CD4-positive, alpha-beta T cell treated with Interleukin-6 for 4 hours (primary cell): ENCODE measurements around the gene CDC25B.

Source experiments
- DNase-seq: peaks from one replicate; pipeline ENCODE4 v3.0.0-alpha.2; 2020; ENCODE audit warnings: mixed read lengths

Gene CDC25B

GRCh38 chr20:3795511-3796468 lies at the start of gene CDC25B:
Gene CDC25B (plus strand): TSS chr20:3796310. CDS start chr20:3796532, 222 bp downstream.
- peak; percentile 95 for DNase-seq

- no peak for DNase-seq
Measured at GRCh38 chr20:3747471-3747870, 48.6 kb upstream of the CDC25B start.

DNA sequence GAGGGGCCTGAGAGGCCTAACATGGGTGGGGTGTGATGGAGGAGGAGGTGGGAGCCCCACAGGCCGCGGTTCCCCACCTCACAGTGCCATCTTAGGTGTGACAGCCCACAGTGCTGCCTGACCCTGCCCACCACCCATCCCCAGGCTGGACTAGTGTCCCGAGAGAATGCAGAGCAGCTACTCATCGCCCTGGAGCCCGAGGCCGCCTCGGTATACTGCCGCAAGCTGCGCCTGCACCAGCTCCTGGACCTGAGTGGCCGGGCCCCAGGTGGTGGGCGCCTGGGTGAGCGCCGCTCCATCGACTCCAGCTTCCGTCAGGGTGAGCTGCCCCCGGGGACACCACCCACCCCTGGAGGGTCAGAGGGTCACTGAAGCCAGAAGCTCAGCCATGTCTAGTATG lies 48.0 kb upstream of the CDC25B start:
- DNase-seq: no peak

GRCh38 chr20:3749087-3749688 lies 46.9 kb upstream of the CDC25B start:
- DNase-seq: no peak

DNA sequence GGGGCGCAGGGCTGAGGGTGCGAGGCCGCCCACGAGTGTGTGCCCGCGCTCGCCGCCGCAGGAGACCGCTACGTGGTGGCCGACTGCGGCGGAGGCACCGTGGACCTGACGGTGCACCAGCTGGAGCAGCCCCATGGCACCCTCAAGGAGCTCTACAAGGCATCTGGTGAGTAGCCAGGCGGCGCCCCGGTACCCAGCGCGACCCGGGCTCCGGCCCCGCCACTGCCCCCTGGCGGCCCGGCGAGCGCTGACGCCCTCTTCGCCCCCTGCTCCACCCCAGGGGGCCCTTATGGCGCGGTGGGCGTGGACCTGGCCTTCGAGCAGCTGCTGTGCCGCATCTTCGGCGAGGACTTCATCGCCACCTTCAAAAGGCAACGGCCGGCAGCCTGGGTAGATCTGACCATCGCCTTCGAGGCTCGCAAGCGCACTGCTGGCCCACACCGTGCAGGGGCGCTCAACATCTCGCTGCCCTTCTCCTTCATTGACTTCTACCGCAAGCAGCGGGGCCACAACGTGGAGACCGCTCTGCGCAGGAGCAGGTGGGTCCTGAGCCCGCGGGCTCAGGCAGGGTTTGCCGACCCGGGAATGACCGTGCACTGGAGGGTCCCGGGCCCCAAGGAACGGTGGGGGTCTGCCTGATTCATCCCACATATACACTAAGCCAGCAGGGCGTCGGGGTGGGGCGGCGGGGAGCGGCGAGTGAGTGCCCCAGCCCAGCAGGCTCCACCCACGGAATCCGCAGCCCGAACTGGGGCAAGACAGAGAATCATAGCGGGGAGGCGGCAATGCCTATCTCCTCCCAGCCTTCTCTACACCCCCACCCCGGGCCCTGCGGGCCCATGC lies 46.2 kb upstream of the CDC25B start:
- DNase-seq: peak; percentile 35

GRCh38 chr20:3751305-3751674 lies 44.8 kb upstream of the CDC25B start:
- DNase-seq: no peak

DNA sequence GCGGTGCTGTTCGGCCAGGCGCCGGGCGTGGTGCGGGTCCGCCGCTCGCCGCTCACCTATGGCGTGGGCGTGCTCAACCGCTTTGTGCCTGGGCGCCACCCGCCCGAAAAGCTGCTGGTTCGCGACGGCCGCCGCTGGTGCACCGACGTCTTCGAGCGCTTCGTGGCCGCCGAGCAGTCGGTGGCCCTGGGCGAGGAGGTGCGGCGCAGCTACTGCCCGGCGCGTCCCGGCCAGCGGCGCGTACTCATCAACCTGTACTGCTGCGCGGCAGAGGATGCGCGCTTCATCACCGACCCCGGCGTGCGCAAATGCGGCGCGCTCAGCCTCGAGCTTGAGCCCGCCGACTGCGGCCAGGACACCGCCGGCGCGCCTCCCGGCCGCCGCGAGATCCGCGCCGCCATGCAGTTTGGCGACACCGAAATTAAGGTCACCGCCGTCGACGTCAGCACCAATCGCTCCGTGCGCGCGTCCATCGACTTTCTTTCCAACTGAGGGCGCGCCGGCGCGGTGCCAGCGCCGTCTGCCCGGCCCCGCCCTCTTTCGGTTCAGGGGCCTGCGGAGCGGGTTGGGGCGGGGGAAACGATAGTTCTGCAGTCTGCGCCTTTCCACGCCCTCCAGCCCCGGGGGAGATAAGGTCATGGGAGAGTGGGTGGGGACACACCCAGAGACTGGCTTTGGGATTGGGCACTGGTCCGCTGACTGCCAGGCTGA lies 44.3 kb upstream of the CDC25B start:
- DNase-seq: peak; percentile 65

GRCh38 chr20:3752386-3752759 lies 43.7 kb upstream of the CDC25B start:
- no peak for DNase-seq

GRCh38 chr20:3753098-3753497 lies 43.0 kb upstream of the CDC25B start:
- DNase-seq: peak; percentile 76

- no peak for DNase-seq
Measured at GRCh38 chr20:3753501-3754275, 42.4 kb upstream of the CDC25B start.

DNA sequence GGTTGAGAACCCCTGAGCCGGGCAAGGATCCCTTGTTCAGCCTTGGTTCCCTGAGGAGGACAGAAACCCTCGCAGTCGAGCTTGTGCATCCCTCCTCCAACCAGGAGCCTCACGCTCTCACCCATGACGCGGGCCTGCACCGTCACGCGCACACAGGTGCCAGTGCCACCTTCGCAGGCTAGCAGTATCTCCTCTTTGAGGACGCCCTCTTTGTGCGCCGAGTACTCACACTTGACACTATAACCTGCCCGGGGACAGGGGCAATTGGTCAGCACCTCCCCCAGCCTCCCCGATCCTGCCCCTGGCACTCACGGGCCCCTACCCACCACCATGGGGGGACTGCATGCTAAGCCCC lies 41.9 kb upstream of the CDC25B start:
- no peak for DNase-seq

- no peak for DNase-seq
Measured at GRCh38 chr20:3755269-3755668, 40.8 kb upstream of the CDC25B start.

GRCh38 chr20:3755814-3756480 lies 40.2 kb upstream of the CDC25B start:
- DNase-seq: no peak

DNA sequence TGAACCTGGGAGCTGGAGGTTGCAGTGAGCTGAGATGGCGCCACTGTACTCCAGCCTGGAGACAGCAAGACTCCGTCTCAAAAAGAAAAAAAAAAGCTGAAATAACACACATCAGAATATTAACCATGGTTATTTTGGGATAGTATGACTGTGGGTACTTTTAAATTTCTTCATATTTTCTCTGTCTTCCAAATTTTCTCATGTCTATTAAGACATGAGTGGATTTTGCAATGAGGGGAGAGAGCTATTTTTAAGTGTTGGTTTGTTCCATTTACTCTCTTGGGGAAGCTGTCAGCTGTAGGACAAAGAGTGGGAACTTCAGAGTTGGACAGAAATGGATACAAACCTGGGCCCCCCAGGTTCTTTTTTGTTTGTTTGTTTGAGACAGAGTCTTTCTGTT lies 38.8 kb upstream of the CDC25B start:
- no peak for DNase-seq

DNA sequence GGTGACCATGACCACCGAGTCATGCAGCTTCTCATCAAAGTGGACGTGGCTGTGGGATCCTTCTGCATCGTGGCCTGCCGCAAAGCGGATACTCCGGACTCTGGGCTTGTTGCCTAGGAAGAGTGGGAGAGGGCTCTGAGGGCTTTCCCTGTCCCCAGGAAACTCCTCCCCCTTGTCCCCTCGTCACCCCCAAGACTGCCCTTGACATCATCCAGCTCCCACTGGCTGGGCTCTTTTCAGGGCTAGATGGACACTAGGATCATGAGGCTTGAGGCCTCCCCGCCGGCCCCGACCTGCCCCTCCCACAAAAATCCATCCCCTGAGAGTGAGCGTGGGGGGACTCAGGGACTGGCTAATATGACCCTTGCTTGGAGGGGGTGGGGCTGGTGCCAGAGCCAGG lies 37.5 kb upstream of the CDC25B start:
- DNase-seq: no peak

DNA sequence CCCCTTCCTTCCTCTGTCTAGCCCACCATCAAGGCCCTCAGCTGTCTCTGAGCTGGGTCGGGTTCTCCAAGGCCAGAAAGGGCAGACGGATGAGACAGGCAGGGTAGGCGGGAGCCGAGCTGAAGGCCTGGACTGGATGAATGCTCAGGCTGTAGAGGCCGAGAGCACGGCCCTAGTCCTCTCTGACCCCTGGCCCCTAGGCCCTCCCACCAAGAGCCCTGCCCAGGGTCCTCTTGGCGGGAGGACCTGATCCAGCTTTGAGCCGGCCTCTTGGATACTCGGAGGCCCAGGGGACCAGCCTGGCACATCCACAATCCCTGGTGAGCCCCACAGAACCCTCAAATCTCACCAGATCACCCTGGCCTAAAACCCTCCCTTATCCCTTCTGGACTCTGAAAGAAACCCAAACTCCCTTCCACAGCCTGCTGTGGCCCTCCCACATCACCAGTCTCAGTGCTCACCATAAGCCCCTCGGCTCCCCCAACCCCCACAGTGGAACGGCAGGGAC lies 36.7 kb upstream of the CDC25B start:
- no peak for DNase-seq

- DNase-seq: no peak
Measured at GRCh38 chr20:3759884-3760283, 36.2 kb upstream of the CDC25B start.

GRCh38 chr20:3760655-3761348 lies 35.3 kb upstream of the CDC25B start:
- DNase-seq: no peak

- no peak for DNase-seq
Measured at GRCh38 chr20:3763671-3764601, 32.2 kb upstream of the CDC25B start.
